A673 (cell line): Measurements from ENCODE around the gene DPF1. TPM values are rescaled to one million over a fixed set of nuclear protein-coding genes. Genes with fewer than 3 reads are reported as not detected.

Experiments
- BruUV-seq: library from RNA; stranded (reverse); fragments of 400-500 nt; replicated peaks from 2 replicates; lab custom pipeline; 2021; lab: Mats Ljungman, UMichigan
- CTCF ChIA-PET: fragments of 300-600 bp; sonication (Branson Sonifier 250); formaldehyde crosslinking; loops from one replicate; lab custom pipeline; 2022; ENCODE audit warnings: antibody characterized with exemption; lab: Charles Lee
- POLR2A ChIA-PET: fragments of 300-600 bp; sonication (Branson Sonifier 250); formaldehyde crosslinking; loops from one replicate; lab custom pipeline; 2022; ENCODE audit warnings: antibody characterized with exemption; ENCODE audit not compliant: low non-redundant PET; lab: Charles Lee
- DNase-seq: peaks from one replicate; pipeline ENCODE4 v3.0.0-alpha.2; 2015; ENCODE audit warnings: low spot score
- H3K27ac ChIP-seq: fragments of 200-600 bp; sonication (generic); 2 replicates; pipeline ENCODE4 v1.5.1; 2016; ENCODE audit warnings: mixed run types, low read depth, mild to moderate bottlenecking, mixed read lengths, antibody characterized with exemption, low read length; ENCODE audit not compliant: poor library complexity, severe bottlenecking
- H3K27me3 ChIP-seq: fragments of 200-600 bp; sonication (generic); replicated peaks from 2 replicates; pipeline ENCODE4 v1.6.1; 2017; ENCODE audit warnings: mixed run types, low read depth, mild to moderate bottlenecking, mixed read lengths, antibody characterized with exemption, low read length; ENCODE audit not compliant: insufficient read depth, poor library complexity
- H3K36me3 ChIP-seq: fragments of 200-600 bp; sonication (generic); 2 replicates; pipeline ENCODE4 v1.6.1; 2016; ENCODE audit warnings: mixed run types, mild to moderate bottlenecking, mixed read lengths, antibody characterized with exemption, low read length; ENCODE audit not compliant: insufficient read depth, poor library complexity, severe bottlenecking
- H3K4me1 ChIP-seq: fragments of 200-600 bp; sonication (generic); 2 replicates; pipeline ENCODE4 v1.6.1; 2017; ENCODE audit warnings: mixed run types, mild to moderate bottlenecking, mixed read lengths, antibody characterized with exemption, low read length; ENCODE audit not compliant: insufficient read depth, poor library complexity, severe bottlenecking
- H3K4me3 ChIP-seq: fragments of 200-600 bp; sonication (generic); 2 replicates; pipeline ENCODE4 v1.5.1; 2016; ENCODE audit warnings: low read depth, mixed run types, mild to moderate bottlenecking, mixed read lengths, low read length; ENCODE audit not compliant: poor library complexity, severe bottlenecking
- H3K9me3 ChIP-seq: fragments of 200-600 bp; sonication (generic); 2 replicates; pipeline ENCODE4 v1.6.1; 2016; ENCODE audit warnings: mixed run types, low read depth, mild to moderate bottlenecking, mixed read lengths, antibody characterized with exemption, low read length; ENCODE audit not compliant: poor library complexity, severe bottlenecking
- CTCF ChIP-seq: fragments of 300-800, 200-600 bp; sonication (generic); conservative IDR thresholded peaks from 2 replicates; pipeline ENCODE4 v1.5.1; 2017; ENCODE audit warnings: low read depth, mild to moderate bottlenecking, antibody characterized with exemption, low read length, moderate library complexity, mixed read lengths
- EZH2 ChIP-seq: fragments of 200-600 bp; sonication (generic); IDR thresholded peaks from 2 replicates; pipeline ENCODE4 v1.6.1; 2017; ENCODE audit warnings: borderline replicate concordance, low read depth, mild to moderate bottlenecking, mixed read lengths, antibody characterized with exemption, low read length; ENCODE audit not compliant: poor library complexity, severe bottlenecking
- intact Hi-C: fragments of 100-400 bp; cut with micrococcal nuclease; formaldehyde crosslinking; loops from one replicate; pipeline ENCODE4 v1.10.0; 2022; ENCODE audit not compliant: unreplicated experiment
- total RNA-seq: library from RNA; stranded (reverse); gene quantifications from 2 replicates; pipeline ENCODE4 v1.2.3, GENCODE V29; 2021

DPF1 gene
- total RNA-seq, 1 experiment from 2014 or later: 6.3 TPM

- CTCF ChIA-PET: no interaction called here
- peaks cover 20% of the 10 kb centered on the region for H3K4me1 ChIP-seq
- H3K9me3 ChIP-seq: no peaks in the 10 kb centered on the region
- H3K27ac ChIP-seq: no peak overlapping the region
- POLR2A ChIA-PET: no interaction called here
- H3K4me3 ChIP-seq: no peak overlapping the region
- no peak for DNase-seq
- BruUV-seq: no TSS peak
- H3K36me3 ChIP-seq: no peaks in the 10 kb centered on the region
- no peaks in the 10 kb centered on the region for H3K27me3 ChIP-seq
- TF ChIP-seq CTCF (no peak), EZH2 (no peak)
- intact Hi-C loops: no loop called here
Measured at GRCh38 chr19:38252385-38252784, 28.4 kb upstream of the DPF1 start.

DNA sequence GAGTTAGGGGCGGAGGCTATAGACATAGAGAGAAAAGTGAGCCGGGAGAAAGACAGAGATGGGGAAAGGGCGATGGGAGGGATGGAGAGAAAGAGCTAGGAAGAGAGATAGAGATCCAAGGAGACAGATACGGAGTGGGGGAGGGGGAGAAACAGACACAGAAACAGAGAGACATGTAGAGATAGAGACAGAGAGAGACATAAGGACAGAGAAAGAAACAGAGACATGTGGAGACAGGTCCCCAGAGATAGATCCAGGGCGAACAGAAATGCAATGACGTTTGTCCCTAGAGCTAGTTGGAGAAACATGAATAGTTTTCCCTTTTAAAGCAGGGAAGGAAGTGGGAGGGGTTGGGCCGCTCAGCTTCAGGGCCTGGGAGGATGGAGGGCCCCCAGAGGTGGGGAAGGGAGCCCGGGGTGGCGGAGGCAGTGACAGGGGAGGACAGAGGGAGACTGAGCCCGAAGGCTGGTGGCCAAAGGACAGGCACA, 27.6 kb upstream of the DPF1 start:
- POLR2A ChIA-PET: interaction anchor here (0.6 kb wide), 1 partner anchor 115 kb away, joined by 13 read pairs; no protein-coding TSS in a partner anchor
- BruUV-seq: no TSS peak

DNA sequence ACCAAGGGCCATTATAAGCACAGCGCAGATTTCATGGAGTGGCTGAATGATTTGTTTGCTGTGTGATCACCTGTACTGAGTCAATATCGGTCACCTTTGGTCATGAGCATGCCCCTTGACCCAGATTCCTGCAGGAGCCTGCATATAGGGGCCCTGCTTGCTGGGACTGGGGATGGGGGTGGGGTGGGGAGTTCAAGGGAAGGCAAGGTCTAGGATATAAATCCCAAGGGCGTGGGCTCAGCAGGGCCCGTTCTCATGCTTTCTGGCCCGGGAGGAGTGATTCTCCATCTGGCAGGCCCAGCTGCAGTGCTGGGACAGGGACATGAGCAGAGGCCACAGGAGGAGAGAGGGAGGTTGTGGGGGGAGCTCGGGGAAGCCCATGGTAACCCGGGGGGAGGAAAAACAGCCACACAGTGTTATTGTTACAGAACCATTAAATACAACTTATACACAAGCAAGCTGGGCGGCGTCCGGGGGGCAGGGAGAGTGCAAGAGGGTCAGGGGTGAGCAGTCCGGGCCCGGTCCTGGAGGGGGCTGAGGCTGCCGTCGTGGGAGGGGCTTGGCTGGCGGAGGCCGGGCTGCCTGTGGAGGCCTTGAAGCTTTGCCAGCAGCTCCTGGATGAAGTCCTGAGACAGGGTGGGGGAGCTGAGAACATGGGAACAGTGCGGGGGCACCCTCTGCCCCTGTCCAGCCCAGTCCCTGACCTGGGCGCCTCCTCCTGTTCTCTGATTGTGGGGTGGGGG, 27.0 kb upstream of the DPF1 start:
- Histone ChIP-seq H3K27ac (no peak overlapping the region), H3K4me1 (peaks cover 20% of the 10 kb centered on the region), H3K9me3 (no peaks in the 10 kb centered on the region), H3K27me3 (no peaks in the 10 kb centered on the region), H3K36me3 (no peaks in the 10 kb centered on the region), H3K4me3 (no peak overlapping the region)
- TF ChIP-seq EZH2 (no peak), CTCF (no peak)
- DNase-seq: no peak
- POLR2A ChIA-PET: interaction anchor here (0.6 kb wide), 1 partner anchor 116 kb away, joined by 13 read pairs; no protein-coding TSS in a partner anchor
- no TSS peak for BruUV-seq
- intact Hi-C loops: no loop called here
- CTCF ChIA-PET: no interaction called here

More for the DNA sequence above, 27.6 kb upstream of the DPF1 start:
- CTCF ChIA-PET: no interaction called here
- Histone ChIP-seq H3K36me3 (no peaks in the 10 kb centered on the region), H3K9me3 (no peaks in the 10 kb centered on the region), H3K4me3 (no peak overlapping the region), H3K27me3 (no peaks in the 10 kb centered on the region), H3K4me1 (peaks cover 20% of the 10 kb centered on the region), H3K27ac (no peak overlapping the region)
- no peak for TF ChIP-seq EZH2
- no peak for TF ChIP-seq CTCF
- intact Hi-C loops: no loop called here
- no peak for DNase-seq
